Measurements from ENCODE around the gene BCO1.
"Not testable (repeated sequence)": the region's sequence is repeated elsewhere in the genome, so short reads cannot be mapped to it uniquely, and the experiment has no call there.

Gene BCO1, protein sequence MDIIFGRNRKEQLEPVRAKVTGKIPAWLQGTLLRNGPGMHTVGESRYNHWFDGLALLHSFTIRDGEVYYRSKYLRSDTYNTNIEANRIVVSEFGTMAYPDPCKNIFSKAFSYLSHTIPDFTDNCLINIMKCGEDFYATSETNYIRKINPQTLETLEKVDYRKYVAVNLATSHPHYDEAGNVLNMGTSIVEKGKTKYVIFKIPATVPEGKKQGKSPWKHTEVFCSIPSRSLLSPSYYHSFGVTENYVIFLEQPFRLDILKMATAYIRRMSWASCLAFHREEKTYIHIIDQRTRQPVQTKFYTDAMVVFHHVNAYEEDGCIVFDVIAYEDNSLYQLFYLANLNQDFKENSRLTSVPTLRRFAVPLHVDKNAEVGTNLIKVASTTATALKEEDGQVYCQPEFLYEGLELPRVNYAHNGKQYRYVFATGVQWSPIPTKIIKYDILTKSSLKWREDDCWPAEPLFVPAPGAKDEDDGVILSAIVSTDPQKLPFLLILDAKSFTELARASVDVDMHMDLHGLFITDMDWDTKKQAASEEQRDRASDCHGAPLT

DNA sequence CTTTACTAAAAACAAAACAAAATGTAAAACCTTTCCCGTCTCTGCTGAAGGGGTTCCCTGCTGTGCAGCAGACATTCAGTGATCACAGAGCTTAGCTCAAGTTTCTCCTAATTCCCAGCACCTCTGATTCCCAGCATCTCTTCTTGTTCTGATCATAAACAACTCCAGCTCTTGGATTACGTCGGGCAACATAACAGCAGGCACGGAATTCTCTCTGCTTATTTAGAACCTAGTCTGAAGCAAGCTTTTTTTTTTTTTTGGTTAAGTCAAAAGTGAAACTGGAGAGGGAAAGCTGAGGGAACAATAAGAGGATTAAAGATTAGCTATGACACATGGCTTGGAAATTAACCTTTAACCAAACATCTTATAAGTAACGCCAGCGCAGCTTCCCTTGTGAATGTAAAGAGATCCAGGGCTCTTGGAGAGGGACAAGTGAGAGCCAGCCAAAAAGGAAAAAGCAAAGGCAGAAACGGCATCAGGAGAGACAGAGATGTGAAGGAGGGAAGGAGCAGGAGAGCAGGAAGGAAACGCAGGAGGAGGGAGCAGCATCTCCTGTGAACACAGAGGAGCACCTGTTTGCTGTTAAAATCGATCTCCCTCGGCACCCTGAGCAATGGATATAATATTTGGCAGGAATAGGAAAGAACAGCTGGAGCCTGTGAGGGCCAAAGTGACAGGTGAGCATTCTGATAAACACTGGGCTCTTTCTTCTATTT lies at the start of gene BCO1:
Gene BCO1, plus strand, starts transcription at position 394 of the 716 bp plus-strand sequence. Its CDS starts 220 bp downstream, at position 614.
- no peak for DNase-seq (ENCODE audit: low read depth in 3 of 3)

DNA sequence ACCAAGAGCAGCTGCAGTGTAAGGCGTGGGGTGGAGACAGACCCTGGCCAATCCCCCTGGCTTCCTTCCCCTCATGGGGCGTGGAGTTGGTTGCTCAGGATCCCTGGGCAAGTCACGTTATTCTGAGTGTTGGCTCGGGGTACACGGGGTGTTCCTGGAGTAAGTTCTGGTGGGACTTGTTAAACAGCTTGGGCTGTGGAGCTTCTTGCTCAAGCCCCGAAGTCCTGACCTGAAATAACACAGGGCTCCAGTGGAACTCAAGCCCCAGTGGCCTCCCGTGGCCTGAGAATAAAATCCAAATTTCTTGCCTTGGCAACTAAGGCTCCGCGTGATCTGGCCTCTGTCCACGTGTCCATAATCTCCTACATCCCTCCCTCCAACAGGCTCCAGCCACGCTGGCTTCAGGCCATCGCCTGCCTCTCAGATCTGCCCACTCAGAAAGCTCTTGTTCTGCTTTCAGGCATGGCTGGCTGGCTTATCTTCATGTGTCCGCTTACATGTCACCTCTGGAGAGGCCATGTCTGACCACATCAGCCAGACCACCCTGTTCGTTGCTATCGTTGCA lies 49.3 kb upstream of the BCO1 start:
- no peak for DNase-seq (ENCODE audit: low read depth in 3 of 3)

DNA sequence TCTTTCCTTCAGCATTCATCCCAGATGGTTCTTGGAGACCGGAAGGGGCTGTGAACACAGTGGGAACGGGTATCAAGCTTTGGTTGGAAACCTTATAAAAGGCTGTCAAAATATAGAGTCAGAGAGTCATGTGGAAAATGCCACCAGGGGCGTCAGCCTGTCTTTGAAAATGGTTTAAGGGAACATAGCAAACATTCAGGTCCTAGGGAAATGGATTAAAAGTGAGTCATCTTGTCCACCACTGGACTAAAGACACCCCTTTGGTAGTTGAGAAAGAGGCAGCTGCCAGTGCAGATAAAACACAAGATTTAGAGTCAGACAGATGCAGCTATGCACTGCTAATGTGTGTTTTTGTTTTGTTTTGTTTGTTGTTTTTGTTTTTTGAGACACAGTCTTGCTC lies 47.8 kb upstream of the BCO1 start:
- no peak for DNase-seq (ENCODE audit: low read depth in 3 of 3)

DNA sequence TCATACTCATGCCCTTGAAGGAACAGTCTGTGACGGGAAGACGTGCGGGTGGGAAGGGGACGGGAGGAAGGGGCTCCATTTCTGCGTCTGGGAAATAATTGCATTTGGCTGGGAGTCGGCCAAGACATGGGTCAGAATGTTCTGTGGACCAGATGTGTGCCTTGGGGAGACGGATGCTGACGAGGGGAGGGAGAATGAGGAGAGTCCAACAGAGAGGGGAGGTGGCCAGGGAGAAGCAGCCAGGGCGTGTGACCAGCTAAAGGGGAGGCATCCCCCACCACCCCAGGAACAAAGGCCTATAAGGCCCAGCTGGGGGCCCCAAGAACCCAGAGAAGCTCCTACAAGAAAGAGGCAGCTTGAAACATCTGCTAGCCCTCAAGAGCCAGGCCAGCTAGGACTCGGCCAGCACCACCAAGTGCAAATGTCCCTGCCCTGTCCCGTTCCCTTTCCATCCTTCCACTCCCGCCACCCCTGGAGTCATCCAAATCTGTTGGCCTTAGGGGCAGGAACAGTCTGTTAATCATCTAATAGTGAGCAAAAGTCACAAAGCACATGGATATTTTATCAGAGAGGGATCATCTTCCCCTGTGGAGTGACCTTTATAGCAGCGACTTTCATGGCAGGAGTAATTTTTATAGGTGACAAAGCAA lies 42.5 kb upstream of the BCO1 start:
- DNase-seq (ENCODE audit: low read depth in 3 of 3), result no peak

DNA sequence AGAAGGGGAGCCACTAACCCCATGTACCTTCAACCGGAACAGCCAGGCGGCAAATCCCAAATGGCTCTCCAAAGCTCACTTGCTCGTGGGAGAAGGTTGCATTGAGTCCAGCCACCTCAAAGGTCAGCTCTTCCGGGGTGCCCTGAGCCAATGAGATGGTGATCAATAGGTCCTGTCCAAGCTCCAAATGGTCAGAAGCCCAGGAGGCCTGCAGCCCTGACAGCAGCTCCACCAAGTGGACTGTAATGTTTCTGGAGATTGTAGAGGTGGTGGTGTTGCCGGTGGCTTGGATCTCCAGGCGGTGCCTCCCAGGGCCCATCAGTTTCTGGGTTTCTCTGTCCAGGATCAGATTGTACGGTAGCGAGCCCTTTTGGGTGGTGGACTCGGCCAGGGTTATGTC lies 39.9 kb upstream of the BCO1 start:
- no peak for DNase-seq (ENCODE audit: low read depth in 3 of 3)

DNA sequence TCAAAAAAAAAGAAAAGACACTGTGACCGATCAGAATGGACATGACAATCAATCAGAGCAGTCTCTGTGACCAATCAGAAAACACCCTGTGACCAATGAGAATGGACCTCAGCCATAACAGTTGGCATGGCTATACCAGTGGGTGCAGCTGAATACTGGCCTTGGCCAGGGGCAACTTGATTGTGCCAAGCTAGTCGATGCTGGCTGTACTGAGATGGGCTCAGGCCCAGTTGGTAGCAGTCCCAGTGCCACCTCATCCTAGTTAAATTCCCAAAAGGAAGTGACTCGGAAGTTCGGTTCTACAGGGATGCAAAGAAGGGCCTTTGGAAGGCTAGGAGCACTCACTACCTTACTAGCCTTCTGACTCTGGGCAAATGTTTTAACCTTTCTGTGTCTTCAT lies 37.2 kb upstream of the BCO1 start:
- DNase-seq (ENCODE audit: low read depth in 3 of 3), result no peak

DNA sequence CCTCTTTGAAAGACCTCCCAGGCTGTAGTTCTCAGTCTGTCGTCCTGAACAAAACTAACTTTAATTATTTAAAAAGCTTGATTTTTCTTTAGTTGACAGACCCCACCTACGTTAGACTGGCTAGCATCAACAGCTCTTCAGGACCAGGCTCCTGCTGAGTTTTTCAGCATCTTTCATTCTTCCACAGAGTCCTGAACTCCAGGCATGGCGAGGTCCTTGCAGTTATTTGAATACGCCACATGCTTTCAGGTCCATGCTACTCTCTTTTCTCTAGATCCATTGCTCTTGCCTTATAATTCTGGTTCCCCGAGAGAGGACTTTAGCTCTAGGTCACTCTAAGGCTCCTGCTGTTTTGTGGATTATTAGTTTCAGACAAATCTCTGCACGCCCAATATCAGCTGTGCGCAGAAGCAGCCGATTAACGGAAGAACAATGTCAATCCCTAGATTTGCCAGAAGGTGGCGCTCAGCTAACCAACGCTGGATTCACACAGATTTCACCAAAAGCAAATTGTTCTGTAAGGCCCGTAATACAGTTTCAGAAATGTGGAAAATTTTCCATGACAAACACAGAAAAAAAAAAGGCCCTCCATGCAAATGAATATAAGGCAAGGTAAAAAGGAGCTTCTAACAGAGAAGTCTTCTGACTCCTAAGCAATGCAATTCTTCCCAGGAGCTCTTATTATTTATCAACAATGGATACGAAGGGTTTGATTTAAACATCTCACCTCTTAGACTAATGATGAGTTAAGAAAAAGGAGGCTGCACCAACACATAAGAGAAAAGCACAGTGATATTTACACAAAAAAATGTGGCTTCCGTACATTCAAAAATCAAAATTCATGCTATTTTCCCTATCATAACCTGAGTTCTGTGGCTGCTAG lies 33.5 kb upstream of the BCO1 start:
- DNase-seq (ENCODE audit: low read depth in 3 of 3), result peak in 2 of 3 donors; percentile 8 to 39

DNA sequence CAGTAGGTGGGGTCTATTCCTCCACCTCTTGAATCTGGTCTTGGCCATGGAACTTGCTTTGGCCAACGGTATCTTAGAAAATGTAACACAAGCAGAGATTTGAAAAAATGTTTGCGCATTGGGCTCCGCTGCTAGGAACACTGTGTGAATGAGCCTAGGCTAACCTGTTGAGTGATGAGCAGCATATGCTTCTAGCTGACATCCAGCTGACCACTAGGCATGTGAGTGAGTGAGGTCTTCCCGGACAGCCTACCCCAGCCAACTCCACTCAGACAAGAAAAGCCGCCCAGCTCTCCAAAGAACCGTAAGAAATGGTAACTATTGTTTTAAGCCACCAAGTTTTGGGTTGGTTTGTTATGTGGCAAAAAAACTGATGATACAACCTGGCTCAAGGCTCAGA lies 31.4 kb upstream of the BCO1 start:
- no peak for DNase-seq (ENCODE audit: low read depth in 3 of 3)

DNA sequence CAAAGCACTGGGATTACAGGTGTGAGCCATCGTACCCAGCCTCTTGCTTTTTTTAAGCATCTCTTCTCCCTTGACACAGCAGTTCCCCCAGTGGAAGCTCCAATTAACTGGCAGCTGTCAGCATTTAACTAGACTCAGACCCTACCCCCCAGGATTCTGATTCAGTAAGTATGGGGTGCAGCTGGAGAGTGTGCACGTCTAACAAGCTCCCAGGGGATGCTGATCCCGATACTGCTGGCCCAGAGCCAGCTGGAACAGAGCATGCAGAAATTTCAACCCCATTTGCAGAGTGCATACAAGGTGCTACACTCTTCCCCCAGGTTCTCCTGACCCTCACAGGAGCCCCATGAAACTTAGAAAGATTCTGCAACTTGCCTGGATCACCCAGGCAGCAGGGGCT lies 27.7 kb upstream of the BCO1 start:
- no peak for DNase-seq (ENCODE audit: low read depth in 3 of 3)

DNA sequence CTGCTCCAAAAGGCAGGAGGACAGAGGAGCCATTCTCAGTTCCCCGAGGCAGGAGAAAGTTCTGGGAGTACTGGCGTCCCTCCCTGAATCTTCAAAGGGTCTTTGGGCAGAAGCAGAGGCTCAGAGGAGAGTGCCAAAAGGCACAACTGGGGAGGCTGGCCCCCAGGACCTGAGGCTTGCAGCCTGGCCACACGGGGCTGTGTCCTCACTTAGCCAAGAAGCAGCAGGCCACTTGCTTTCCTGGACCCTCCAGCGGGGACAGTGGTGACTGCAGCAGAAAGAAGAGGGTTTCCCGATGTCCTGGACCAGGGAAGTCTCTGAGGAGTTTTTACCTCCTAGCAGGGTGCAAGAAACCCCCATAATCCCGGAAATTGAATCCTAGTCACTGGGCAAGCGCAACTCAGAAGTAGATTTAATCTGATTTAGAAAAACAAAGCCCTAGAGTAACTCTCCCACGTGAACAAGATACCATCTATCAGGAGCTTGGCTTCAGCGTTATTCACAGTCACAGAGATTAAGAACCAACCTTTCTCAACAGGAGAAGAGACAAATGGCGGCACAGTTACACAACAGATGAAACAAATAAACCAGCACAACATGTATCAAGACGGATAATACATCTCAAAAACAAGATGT lies 25.5 kb upstream of the BCO1 start:
- no peak for DNase-seq (ENCODE audit: low read depth in 3 of 3)

DNA sequence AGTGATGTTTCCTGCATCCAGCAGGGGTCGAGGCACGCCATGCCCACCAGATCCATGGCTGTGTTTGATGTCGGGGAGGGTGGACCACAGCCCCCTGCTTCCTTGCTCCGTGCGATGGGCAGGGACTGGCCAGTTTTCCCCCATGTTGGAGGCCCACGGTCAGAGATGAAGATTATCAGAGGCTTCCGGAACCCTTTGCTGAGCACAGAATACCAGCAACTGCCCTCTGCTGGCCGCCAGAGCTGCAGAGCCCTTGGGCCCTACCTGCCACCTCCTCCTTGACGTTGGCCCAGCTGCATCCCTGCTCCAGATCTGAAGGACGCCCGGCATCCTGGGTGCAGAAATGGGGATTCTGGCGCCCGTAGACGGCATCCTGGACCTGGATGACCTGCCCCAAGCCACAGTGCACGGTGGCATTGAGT lies 23.7 kb upstream of the BCO1 start:
- no peak for DNase-seq (ENCODE audit: low read depth in 3 of 3)

DNA sequence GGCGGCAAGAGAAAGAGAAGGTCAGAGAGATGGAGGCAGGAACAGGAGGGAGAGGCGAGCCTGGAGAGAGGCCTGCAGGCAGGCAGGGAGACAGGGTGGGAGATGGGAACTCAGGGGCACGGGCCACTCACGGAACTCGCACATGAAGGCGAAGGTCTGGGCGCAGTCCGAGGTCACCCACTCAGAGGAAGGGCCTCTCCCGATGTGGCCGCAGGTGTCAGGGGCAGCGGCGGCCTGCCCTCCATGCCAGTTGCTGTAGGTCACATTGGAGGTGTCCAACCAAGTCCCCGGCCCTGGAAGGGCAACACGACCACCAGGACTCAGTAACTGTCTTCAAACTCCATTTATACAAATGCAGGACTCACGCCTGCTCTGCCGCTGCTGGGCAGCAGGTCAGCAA lies 22.4 kb upstream of the BCO1 start:
- DNase-seq (ENCODE audit: low read depth in 3 of 3), result no peak

DNA sequence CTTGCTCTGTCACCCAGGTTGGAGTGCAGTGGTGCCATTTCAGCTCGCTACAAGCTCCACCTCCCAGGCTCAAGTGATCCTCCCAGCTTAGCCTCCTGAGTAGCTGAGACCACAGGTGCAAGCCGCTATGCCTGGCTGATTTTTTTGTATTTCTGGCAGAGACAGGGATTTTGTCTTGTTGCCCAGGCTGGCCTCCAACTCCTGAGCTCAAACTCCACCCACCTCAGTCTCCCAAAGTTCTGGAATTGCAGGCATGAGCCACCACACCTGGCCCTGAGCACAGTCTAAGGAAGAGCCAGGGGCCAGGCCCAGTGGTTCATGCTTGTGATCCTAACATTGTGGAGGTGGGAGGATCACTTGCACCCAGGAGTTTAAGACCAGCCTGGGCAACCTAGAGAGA lies 21.8 kb upstream of the BCO1 start:
- no peak for DNase-seq (ENCODE audit: low read depth in 3 of 3)

DNA sequence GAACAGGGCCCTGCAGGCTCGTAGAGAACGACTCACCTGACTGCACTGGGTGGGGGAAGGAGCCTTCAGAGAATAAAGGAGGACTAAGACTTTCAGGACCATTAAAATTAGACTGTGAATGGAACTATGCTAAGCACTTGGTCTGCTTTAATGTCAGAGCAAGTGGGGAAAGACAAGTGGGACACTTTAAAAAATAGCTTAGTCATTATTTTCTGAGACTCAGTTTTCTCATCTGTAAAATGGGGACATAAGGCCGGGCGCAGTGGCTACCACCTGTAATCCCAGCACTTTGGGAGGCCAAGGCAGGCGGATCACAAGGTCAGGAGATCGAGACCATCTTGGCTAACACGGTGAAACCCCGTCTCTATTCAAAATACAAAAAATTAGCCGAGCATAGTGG lies 19.3 kb upstream of the BCO1 start:
- DNase-seq (ENCODE audit: low read depth in 3 of 3), result no peak

DNA sequence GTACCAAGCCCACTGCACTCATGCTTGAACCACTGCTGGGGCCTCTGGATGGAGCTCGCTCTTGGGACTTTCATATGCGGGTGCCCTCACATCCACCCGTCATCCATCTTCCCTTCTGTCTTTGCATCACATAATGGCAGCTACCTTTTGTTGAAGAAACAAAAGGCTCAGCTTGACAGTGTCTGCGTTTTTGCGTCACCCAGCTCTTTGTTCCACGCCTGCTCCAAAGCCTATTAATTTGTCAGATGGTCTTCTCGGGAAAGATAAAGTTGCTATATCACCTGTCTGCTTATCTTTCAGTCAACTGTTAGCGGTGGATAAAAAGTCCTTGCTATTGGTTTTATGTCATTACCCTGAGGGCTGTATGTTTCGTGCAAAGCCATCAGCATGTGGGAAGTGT lies 18.1 kb upstream of the BCO1 start:
- DNase-seq (ENCODE audit: low read depth in 3 of 3), result no peak

DNA sequence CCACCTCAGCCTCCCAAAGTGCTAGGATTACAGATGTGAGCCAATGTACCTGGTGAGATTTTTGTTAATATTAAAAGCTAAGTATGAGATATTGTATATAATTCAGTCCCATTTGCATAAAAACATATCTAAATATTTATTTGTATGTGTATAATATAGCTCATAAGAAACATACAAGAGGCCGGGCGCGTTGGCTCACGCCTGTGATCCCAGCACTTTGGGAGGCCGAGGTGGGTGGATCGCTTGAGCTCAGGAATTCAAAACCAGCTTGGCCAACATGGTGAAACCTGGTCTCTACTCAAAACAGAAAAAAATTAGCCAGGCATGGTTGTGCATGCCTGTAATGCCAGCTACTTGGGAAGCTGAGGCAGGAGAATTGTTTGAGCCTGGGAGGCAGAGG lies 16.8 kb upstream of the BCO1 start:
- no peak for DNase-seq (ENCODE audit: low read depth in 3 of 3)

DNA sequence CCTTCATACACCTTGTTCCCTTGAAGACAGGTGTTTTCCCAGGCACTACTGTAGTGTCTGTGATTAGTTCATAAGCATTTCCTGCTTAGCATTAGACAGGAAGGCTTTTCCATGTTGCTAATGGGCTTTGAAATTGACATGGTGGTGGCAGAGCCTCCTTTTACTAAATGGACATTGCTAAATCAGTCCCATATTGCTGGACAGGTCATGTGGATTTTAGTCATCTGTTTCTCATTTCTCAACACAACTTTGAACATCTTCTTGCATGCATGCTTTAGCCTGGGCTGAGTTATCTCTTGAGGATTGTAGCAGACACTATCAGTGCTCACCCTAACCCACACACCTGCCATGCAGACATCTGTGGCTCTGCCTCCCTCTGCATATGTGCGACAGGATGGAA lies 13.7 kb upstream of the BCO1 start:
- DNase-seq (ENCODE audit: low read depth in 3 of 3), result no peak

DNA sequence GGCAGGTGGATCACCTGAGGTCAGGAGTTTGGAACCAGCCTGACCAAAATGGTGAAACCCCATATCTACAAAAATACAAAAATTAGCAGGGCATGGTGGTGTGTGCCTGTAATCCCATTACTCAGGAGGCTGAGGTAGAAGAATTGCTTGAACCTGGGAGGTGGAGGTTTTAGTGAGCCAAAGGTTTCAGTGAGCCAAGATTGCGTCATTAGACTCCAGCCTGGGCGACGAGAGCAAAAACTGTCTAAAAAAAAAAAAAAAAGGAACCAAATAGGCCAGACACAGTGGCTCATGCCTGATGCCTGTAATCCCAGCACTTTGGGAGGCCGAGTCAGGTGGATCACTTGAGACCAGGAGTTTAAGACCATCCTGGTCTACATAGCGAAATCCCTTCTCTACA lies 12.8 kb upstream of the BCO1 start:
- not testable (repeated sequence) for DNase-seq (ENCODE audit: low read depth in 3 of 3)

DNA sequence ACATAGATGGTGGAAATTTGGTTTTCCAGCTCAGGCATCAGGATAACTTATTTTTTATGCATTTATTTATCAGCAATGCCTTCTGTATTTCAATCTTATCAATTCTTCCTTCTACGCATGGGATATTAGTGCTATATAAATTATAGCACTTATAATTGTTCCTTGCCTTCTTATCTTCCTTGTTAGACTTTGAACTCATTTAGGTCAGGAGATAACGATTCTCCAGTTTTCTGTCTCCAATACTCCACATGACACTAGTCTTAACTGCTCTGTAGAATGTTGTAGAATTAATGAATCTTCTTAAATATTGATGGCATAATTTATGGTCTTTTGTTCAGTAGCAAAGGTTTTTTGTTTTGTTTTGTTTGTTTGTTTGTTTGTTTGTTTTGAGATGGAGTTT lies 10.7 kb upstream of the BCO1 start:
- no peak for DNase-seq (ENCODE audit: low read depth in 3 of 3)

DNA sequence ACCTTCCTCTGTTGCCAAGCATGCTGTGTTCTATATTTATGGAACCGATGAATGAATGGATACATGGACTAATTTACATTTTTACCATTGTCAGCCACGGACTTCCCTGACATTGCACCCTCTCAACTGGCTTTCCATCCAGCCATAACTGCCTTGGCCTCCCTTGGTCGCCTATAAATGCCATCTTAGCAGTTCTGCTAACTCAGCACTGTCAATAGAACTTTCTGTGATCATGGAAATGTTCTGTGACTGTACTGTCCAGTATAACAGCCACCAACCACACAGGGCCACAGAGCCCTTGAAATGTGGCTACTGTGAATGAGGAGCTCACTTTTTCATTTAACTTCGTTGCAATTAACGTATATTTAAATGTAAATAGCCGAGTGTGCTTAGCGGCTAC lies 8.7 kb upstream of the BCO1 start:
- no peak for DNase-seq (ENCODE audit: low read depth in 3 of 3)

DNA sequence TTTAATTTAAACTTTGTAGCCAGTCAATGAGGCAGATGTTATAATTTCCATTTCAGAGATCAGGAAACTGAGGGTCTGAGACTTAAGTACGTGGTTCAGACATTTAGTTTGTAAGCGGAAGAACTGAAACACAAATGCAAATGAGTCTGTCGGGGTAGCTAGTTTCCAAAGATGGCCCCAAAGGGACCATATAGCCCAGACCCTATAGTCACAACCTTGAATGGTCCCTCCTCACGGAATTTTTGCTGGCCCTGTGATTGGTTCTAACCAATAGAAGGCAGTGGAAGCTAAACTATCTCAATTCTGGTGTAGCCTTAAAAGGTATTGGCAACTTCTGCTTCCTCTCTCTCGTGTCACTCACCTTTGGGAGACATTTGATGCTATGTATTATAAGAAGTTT lies 7.5 kb upstream of the BCO1 start:
- DNase-seq (ENCODE audit: low read depth in 3 of 3), result no peak
